SK-N-MC (cell line): ENCODE data around the gene TMEM109.

Experiments used
- EZH2 ChIP-seq: fragments of 200-600 bp; sonication (generic); IDR thresholded peaks from one replicate; pipeline ENCODE4 v1.6.1; 2017; ENCODE audit warnings: antibody characterized with exemption
- FOXP2 ChIP-seq: optimal IDR thresholded peaks from 2 replicates; pipeline ENCODE3; 2011; ENCODE audit warnings: mild to moderate bottlenecking, moderate library complexity; ENCODE audit not compliant: insufficient read depth; ENCODE audit errors: extremely low read length, control extremely low read depth
- POLR2AphosphoS5 ChIP-seq: IDR thresholded peaks from 2 replicates; pipeline ENCODE4 v1.6.1; 2012; ENCODE audit warnings: mild to moderate bottlenecking, low read depth, low read length, borderline replicate concordance

GRCh38 chr11:60939855-60940254 is 25.9 kb downstream of the TMEM109 start:
- TF ChIP-seq EZH2 (no peak), POLR2AphosphoS5 (no peak), FOXP2 (no peak)
